Panc1 (cell line): ENCODE measurements around the gene ATOSA.

Experiments
- POLR2AphosphoS5 ChIP-seq: IDR thresholded peaks from 2 replicates; pipeline ENCODE4 v1.6.1; 2012; ENCODE audit warnings: mild to moderate bottlenecking, low read depth, low read length, moderate library complexity
- TCF7L2 ChIP-seq: IDR thresholded peaks from 2 replicates; pipeline ENCODE4 v1.6.1; 2011; ENCODE audit warnings: mild to moderate bottlenecking, low read depth, low read length, inconsistent platforms
- TF ChIP-seq, protein P1 (sequence below): fragments of 450-650 bp; IDR thresholded peaks from 2 replicates; pipeline ENCODE4 v1.5.1; 2017; ENCODE audit warnings: mild to moderate bottlenecking
- TF ChIP-seq, protein P2 (sequence below), 2 experiments: IDR thresholded peaks; 2 replicates each; pipeline ENCODE4 v1.6.1; 2011 to 2012; ENCODE audit warnings: low read depth in 2 of 2, control low read depth in 1 of 2, low read length in 1 of 2, mild to moderate bottlenecking in 1 of 2, moderate library complexity in 1 of 2; ENCODE audit not compliant: insufficient read depth in 1 of 2

DNA sequence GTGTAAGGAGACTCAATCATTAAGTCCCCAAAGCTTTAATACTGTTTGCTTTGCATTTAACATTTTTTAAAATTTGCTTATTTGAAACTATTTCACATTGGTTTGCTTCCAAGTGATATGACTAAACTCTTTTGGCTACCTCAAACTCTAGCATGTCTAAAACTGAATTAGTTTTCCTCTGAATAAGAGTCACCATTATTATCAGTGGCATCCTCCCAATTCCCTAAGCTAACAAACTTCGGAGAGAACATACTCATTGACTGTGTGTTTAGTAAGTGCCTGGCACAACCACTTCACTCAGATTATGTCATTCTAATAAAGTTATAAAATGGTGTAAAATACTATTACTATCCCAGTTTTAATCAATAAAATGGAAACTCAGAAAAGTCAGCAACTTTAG is 21.9 kb downstream of the ATOSA start:
- TF ChIP-seq, protein P1, sequence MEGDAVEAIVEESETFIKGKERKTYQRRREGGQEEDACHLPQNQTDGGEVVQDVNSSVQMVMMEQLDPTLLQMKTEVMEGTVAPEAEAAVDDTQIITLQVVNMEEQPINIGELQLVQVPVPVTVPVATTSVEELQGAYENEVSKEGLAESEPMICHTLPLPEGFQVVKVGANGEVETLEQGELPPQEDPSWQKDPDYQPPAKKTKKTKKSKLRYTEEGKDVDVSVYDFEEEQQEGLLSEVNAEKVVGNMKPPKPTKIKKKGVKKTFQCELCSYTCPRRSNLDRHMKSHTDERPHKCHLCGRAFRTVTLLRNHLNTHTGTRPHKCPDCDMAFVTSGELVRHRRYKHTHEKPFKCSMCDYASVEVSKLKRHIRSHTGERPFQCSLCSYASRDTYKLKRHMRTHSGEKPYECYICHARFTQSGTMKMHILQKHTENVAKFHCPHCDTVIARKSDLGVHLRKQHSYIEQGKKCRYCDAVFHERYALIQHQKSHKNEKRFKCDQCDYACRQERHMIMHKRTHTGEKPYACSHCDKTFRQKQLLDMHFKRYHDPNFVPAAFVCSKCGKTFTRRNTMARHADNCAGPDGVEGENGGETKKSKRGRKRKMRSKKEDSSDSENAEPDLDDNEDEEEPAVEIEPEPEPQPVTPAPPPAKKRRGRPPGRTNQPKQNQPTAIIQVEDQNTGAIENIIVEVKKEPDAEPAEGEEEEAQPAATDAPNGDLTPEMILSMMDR = no peak
- no peak for TF ChIP-seq POLR2AphosphoS5
- TF ChIP-seq, protein P2, sequence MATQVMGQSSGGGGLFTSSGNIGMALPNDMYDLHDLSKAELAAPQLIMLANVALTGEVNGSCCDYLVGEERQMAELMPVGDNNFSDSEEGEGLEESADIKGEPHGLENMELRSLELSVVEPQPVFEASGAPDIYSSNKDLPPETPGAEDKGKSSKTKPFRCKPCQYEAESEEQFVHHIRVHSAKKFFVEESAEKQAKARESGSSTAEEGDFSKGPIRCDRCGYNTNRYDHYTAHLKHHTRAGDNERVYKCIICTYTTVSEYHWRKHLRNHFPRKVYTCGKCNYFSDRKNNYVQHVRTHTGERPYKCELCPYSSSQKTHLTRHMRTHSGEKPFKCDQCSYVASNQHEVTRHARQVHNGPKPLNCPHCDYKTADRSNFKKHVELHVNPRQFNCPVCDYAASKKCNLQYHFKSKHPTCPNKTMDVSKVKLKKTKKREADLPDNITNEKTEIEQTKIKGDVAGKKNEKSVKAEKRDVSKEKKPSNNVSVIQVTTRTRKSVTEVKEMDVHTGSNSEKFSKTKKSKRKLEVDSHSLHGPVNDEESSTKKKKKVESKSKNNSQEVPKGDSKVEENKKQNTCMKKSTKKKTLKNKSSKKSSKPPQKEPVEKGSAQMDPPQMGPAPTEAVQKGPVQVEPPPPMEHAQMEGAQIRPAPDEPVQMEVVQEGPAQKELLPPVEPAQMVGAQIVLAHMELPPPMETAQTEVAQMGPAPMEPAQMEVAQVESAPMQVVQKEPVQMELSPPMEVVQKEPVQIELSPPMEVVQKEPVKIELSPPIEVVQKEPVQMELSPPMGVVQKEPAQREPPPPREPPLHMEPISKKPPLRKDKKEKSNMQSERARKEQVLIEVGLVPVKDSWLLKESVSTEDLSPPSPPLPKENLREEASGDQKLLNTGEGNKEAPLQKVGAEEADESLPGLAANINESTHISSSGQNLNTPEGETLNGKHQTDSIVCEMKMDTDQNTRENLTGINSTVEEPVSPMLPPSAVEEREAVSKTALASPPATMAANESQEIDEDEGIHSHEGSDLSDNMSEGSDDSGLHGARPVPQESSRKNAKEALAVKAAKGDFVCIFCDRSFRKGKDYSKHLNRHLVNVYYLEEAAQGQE (IDR thresholded peaks at IDR 0.05; ENCODE audit: insufficient read depth in 1 of 2, low read depth in 2 of 2, low read length in 1 of 2) = no peak
- TF ChIP-seq TCF7L2 = no peak
